SH-SY5Y (cell line): Measurements from ENCODE around the gene TBX18.

Source experiments
- GATA2 ChIP-seq: IDR thresholded peaks from 2 replicates; pipeline ENCODE4 v1.6.1; 2011; ENCODE audit warnings: mild to moderate bottlenecking, low read depth, low read length
- GATA3 ChIP-seq: IDR thresholded peaks from 2 replicates; pipeline ENCODE4 v1.6.1; 2011; ENCODE audit warnings: low read depth, mild to moderate bottlenecking, low read length, moderate library complexity

DNA sequence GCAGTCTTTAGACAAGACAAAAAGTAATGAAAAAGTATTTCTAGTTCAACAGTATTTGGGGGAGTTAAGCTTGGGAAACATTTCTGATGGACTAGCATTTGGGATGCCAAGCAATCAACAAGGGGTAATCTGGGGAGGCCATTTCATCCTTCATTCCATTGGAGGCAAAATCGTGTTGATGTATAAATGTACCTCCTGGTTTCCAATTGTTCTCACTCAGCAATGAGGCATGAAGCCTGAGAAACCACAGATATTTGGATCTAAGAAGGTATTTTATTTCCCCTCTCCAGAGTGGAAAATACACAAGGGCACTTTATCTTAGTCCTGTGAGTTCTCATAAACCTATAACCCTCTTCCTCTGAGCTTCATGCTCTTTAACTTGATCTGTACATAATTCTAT lies 68.2 kb downstream of the TBX18 start:
- no peak for TF ChIP-seq GATA3
- no peak for TF ChIP-seq GATA2
